ENCODE measurements around the gene RTKN2. TPM values are rescaled to one million over a fixed set of nuclear protein-coding genes. Genes with fewer than 3 reads are reported as not detected.
"Not testable (repeated sequence)": the region's sequence is repeated elsewhere in the genome, so short reads cannot be mapped to it uniquely, and the experiment has no call there.

RTKN2 gene
- total RNA-seq, result 0.27 TPM

GRCh38 chr10:62268399-62269114, at the start of gene RTKN2:
RTKN2 (minus strand) TSS chr10:62268844; CDS start chr10:62268610, 234 bp downstream.
- peak; percentile 29 to 94 (median 88) for DNase-seq (ENCODE audit: low read depth in 2 of 3, low spot score in 2 of 3)

- DNase-seq (ENCODE audit: low read depth in 2 of 3, low spot score in 2 of 3), result no peak
These were observed 48.6 kb upstream of the RTKN2 start for GRCh38 chr10:62317257-62317656.

- DNase-seq (ENCODE audit: low read depth in 2 of 3, low spot score in 2 of 3), result no peak
These were observed 40.6 kb upstream of the RTKN2 start for GRCh38 chr10:62309254-62309653.

- no peak for DNase-seq (ENCODE audit: low read depth in 2 of 3, low spot score in 2 of 3)
These were observed 39.5 kb upstream of the RTKN2 start for GRCh38 chr10:62308101-62308500.

- no peak for DNase-seq (ENCODE audit: low read depth in 2 of 3, low spot score in 2 of 3)
These were observed 39.0 kb upstream of the RTKN2 start for GRCh38 chr10:62307635-62308034.

GRCh38 chr10:62306663-62307062, 38.0 kb upstream of the RTKN2 start:
- peak in 2 of 3 donors; percentile 0 to 2 for DNase-seq (ENCODE audit: low read depth in 2 of 3, low spot score in 2 of 3)

GRCh38 chr10:62305813-62306212, 37.2 kb upstream of the RTKN2 start:
- DNase-seq (ENCODE audit: low read depth in 2 of 3, low spot score in 2 of 3), result no peak

GRCh38 chr10:62303922-62304321, 35.3 kb upstream of the RTKN2 start:
- DNase-seq (ENCODE audit: low read depth in 2 of 3, low spot score in 2 of 3), result no peak

- DNase-seq (ENCODE audit: low read depth in 2 of 3, low spot score in 2 of 3), result no peak
These were observed 34.1 kb upstream of the RTKN2 start for GRCh38 chr10:62302760-62303159.

GRCh38 chr10:62297857-62298256, 29.2 kb upstream of the RTKN2 start:
- DNase-seq (ENCODE audit: low read depth in 2 of 3, low spot score in 2 of 3), result no peak

- no peak for DNase-seq (ENCODE audit: low read depth in 2 of 3, low spot score in 2 of 3)
These were observed 15.6 kb upstream of the RTKN2 start for GRCh38 chr10:62284221-62284620.

GRCh38 chr10:62281348-62281747, 12.7 kb upstream of the RTKN2 start:
- DNase-seq (ENCODE audit: low read depth in 2 of 3, low spot score in 2 of 3), result not testable (repeated sequence)

- not testable (repeated sequence) for DNase-seq (ENCODE audit: low read depth in 2 of 3, low spot score in 2 of 3)
These were observed 11.7 kb upstream of the RTKN2 start for GRCh38 chr10:62280392-62280791.

GRCh38 chr10:62278441-62278910, 9.8 kb upstream of the RTKN2 start:
- DNase-seq (ENCODE audit: low read depth in 2 of 3, low spot score in 2 of 3), result no peak

- DNase-seq (ENCODE audit: low read depth in 2 of 3, low spot score in 2 of 3), result no peak
These were observed 9.3 kb upstream of the RTKN2 start for GRCh38 chr10:62277971-62278370.

GRCh38 chr10:62270020-62270419, 1.4 kb upstream of the RTKN2 start:
- DNase-seq (ENCODE audit: low read depth in 2 of 3, low spot score in 2 of 3), result no peak

GRCh38 chr10:62268027-62268398, 631 bp downstream of the RTKN2 start:
- DNase-seq (ENCODE audit: low read depth in 2 of 3, low spot score in 2 of 3), result no peak

GRCh38 chr10:62266611-62267010, 2.0 kb downstream of the RTKN2 start:
- no peak for DNase-seq (ENCODE audit: low read depth in 2 of 3, low spot score in 2 of 3)

- DNase-seq (ENCODE audit: low read depth in 2 of 3, low spot score in 2 of 3), result no peak
These were observed 2.5 kb downstream of the RTKN2 start for GRCh38 chr10:62266147-62266546.

GRCh38 chr10:62264702-62265436, 3.8 kb downstream of the RTKN2 start:
- peak in 2 of 3 donors; percentile 41 to 54 for DNase-seq (ENCODE audit: low read depth in 2 of 3, low spot score in 2 of 3)

- DNase-seq (ENCODE audit: low read depth in 2 of 3, low spot score in 2 of 3), result no peak
These were observed 4.5 kb downstream of the RTKN2 start for GRCh38 chr10:62264126-62264525.

- no peak for DNase-seq (ENCODE audit: low read depth in 2 of 3, low spot score in 2 of 3)
These were observed 7.0 kb downstream of the RTKN2 start for GRCh38 chr10:62261666-62262065.
